ENCODE results near the gene FAM83D. TPM values are rescaled to one million over a fixed set of nuclear protein-coding genes. Genes with fewer than 3 reads are reported as not detected.

Gene FAM83D
- total and polyA plus RNA-seq, 2 donors (not counting 1 experiment from before 2014, with no cell fraction given): 0.82 to 1.7 TPM

DNA sequence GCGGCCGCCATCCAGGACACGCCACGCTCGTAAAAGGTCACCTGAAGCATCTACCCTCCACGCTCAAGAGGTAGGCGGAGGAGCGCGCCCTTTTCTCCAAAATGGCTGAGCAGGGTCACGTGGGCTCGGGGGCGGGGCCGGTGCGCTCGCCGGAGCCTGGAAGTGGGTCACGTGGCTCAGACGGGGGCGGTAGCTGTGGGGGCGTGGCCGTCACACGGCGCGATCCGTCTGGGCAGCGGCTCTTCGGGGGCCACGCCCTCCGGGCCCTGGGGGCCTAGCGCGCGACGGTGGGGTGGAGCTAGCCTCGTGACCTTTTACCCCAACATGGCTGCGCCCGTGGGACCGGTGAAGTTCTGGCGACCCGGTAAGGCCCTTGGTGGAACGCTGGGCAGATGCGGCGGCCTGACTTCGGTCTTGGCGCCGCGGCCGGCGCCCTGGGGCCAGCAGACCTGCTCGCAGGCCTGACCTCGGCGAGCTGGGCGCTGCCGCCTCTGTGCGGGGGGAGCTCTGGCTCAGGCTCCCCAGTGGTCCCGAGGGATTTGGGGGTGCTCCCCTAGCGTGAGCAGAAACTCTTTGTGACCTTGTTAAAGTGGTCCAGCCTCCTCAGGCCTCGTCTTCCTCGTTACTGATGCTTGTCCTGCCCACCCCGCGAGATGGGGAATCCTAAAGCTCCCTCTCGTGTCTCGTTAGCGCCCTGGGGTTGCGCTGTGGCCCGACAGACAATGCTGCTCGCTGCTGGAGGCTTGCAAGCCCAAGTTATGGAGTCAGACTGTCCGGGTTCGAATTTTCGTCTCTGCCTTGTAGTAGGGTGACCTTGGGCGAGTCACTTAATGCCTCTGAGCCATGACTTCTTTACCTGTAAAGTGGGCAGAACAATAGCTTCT, 36.1 kb downstream of the FAM83D start, which contains the start of gene DHX35:
Gene DHX35, plus strand, starts transcription at position 301 of the 884 bp plus-strand sequence. Its CDS starts 24 bp downstream, at position 325.
- DNase-seq (peak; percentile 99), ATAC-seq (ENCODE audit: low read depth) (peak; percentile 95)
- CTCF ChIA-PET: interaction anchor here (0.7 to 4.0 kb wide), 27 partner anchors 11 to 319 kb away, joined by 3 to 20 read pairs (median 5); partner anchors contain the start of genes ACTR5 and FAM83D
- Histone ChIP-seq H3K27me3 (replicated peaks in 1 of 4; ENCODE audit: control extremely low read depth in 1 of 4, control insufficient read depth in 3 of 4, insufficient read depth in 4 of 4, low read length in 3 of 4) (no peaks in the 10 kb centered on the region), H3K27ac (ENCODE audit: low read length in 2 of 2) (peak within 1 kb of the TSS; percentile 74 to 93), H3K4me1 (ENCODE audit: control insufficient read depth in 2 of 2, insufficient read depth in 2 of 2, low read length in 2 of 2) (peaks cover 14% of the 10 kb centered on the region in 2 donors), H3K4me3 (ENCODE audit: control extremely low read depth in 1 of 5, extremely low read depth in 1 of 5, insufficient read depth in 1 of 5, low read depth in 2 of 5, low read length in 4 of 5) (peak within 1 kb of the TSS; percentile 76 to 96 (median 94)), H3K9ac (ENCODE audit: low read length) (peak within 1 kb of the TSS; percentile 89), H3K4me2 (replicated peaks; ENCODE audit: low read depth, low read length, poor library complexity, severe bottlenecking) (peak within 1 kb of the TSS; percentile 77), H3K79me2 (ENCODE audit: control insufficient read depth, insufficient read depth, low read length) (peaks cover 30% of the 10 kb centered on the region), H4K20me1 (ENCODE audit: control insufficient read depth, insufficient read depth, low read length, poor library complexity, severe bottlenecking) (no peaks in the 10 kb centered on the region), H3K36me3 (replicated peaks in 1 of 2; ENCODE audit: control extremely low read depth in 1 of 2, control insufficient read depth in 1 of 2, extremely low read depth in 1 of 2, insufficient read depth in 2 of 2, low read length in 1 of 2) (peaks cover 1 to 3% of the 10 kb centered on the region in 2 experiments), H3K9me3 (ENCODE audit: control extremely low read depth in 1 of 3, control insufficient read depth in 2 of 3, insufficient read depth in 1 of 3, low read length in 2 of 3) (no peaks in the 10 kb centered on the region), H2AFZ (ENCODE audit: insufficient read depth, low read depth, low read length, poor library complexity, severe bottlenecking) (peak within 1 kb of the TSS; percentile 95)
- under 1% methylated on average over 70 of the region's 70 CpGs for whole genome bisulfite sequencing (ENCODE audit: insufficient coverage)
- TF ChIP-seq EZH2 (IDR thresholded peaks at IDR 0.05; ENCODE audit: borderline replicate concordance, insufficient read depth, low read depth, low read length, poor library complexity, severe bottlenecking): no peak
- TF ChIP-seq, protein P1, sequence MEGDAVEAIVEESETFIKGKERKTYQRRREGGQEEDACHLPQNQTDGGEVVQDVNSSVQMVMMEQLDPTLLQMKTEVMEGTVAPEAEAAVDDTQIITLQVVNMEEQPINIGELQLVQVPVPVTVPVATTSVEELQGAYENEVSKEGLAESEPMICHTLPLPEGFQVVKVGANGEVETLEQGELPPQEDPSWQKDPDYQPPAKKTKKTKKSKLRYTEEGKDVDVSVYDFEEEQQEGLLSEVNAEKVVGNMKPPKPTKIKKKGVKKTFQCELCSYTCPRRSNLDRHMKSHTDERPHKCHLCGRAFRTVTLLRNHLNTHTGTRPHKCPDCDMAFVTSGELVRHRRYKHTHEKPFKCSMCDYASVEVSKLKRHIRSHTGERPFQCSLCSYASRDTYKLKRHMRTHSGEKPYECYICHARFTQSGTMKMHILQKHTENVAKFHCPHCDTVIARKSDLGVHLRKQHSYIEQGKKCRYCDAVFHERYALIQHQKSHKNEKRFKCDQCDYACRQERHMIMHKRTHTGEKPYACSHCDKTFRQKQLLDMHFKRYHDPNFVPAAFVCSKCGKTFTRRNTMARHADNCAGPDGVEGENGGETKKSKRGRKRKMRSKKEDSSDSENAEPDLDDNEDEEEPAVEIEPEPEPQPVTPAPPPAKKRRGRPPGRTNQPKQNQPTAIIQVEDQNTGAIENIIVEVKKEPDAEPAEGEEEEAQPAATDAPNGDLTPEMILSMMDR (IDR thresholded peaks at IDR 0.05): peak; percentile 63
- POLR2A ChIA-PET: interaction anchor here (0.7 to 1.3 kb wide), 8 partner anchors 27 to 236 kb away, joined by 3 to 10 read pairs (median 3); partner anchors contain the start of gene PPP1R16B
- no peaks in the 10 kb centered on the region for H3K27me3 Mint-ChIP-seq
- H3K27ac Mint-ChIP-seq: peak within 1 kb of the TSS; percentile 99
- H3K4me3 Mint-ChIP-seq: peak within 1 kb of the TSS; percentile 98
- peaks cover 20% of the 10 kb centered on the region for H3K4me1 Mint-ChIP-seq
- no peaks in the 10 kb centered on the region for H3K9me3 Mint-ChIP-seq (ENCODE audit: insufficient read depth)
- intact Hi-C loops (cut with micrococcal nuclease): loop anchor here (1.0 to 10.0 kb wide), 7 partner anchors 36 to 1267 kb away; partner anchors contain the start of genes ACTR5, CTNNBL1, FAM83D and RALGAPB
